Thyroid gland (tissue), 4 donors: ENCODE data around the gene HTR7. TPM values are rescaled to one million over a fixed set of nuclear protein-coding genes. Genes with fewer than 3 reads are reported as not detected.

ENCODE experiments used
- DNase-seq, 2 donors: peaks; one replicate each; pipeline ENCODE4 v3.0.0-alpha.2; 2019
- H3K27ac ChIP-seq, 3 donors: fragments of 200-600 bp; sonication (generic); 1 replicate in 2 of 3; 2 replicates in 1 of 3; pipeline ENCODE4 v1.5.1; 2016 to 2019; ENCODE audit warnings: mild to moderate bottlenecking in 1 of 3, moderate library complexity in 1 of 3
- H3K27me3 ChIP-seq: fragments of 200-600 bp; sonication (generic); one replicate; pipeline ENCODE4 v1.5.1; 2019
- H3K36me3 ChIP-seq, 2 donors: fragments of 200-600 bp; sonication (generic); one replicate each; pipeline ENCODE4 v1.5.1; 2016 to 2019
- H3K4me1 ChIP-seq, 2 donors: fragments of 200-600 bp; sonication (generic); one replicate each; pipeline ENCODE4 v1.5.1; 2017 to 2019
- H3K4me3 ChIP-seq, 3 donors: fragments of 200-600 bp; sonication (generic); replicated peaks in 1 of 3; 1 replicate in 2 of 3; 2 replicates in 1 of 3; pipeline ENCODE4 v1.5.1; 2016; ENCODE audit warnings: mild to moderate bottlenecking in 1 of 3
- H3K9me3 ChIP-seq: fragments of 200-600 bp; sonication (generic); one replicate; pipeline ENCODE4 v1.5.1; 2017
- CTCF ChIP-seq, 6 experiments: fragments of 200-600 bp in 3 of 6; fragments of 450-650 bp in 3 of 6; sonication (generic) in 3 of 6; IDR thresholded peaks; one replicate each; pipeline ENCODE4 v1.5.1; 2016 to 2019; ENCODE audit warnings: antibody characterized with exemption in 6 of 6, mild to moderate bottlenecking in 2 of 6, inconsistent platforms in 1 of 6, moderate library complexity in 1 of 6
- POLR2A ChIP-seq, 2 donors: fragments of 450-650 bp; IDR thresholded peaks; one replicate each; pipeline ENCODE4 v1.6.1; 2017; ENCODE audit warnings: antibody characterized with exemption in 2 of 2, mild to moderate bottlenecking in 2 of 2, moderate library complexity in 1 of 2
- WGBS, 2 donors: methylation state at CpG; one replicate each; pipeline ENCODE4 v1.1.5; 2017; 5-methylcytosine and 5-hydroxymethylcytosine counted together
- intact Hi-C: fragments of 100-400 bp; cut with DNase I; formaldehyde crosslinking; loops from one replicate; pipeline ENCODE4 v1.15.1; 2023
- total RNA-seq, 4 donors: library from RNA; depleted of rRNA; stranded (reverse); fragments of >200 nt; gene quantifications; one replicate each; pipeline ENCODE4 v1.2.3, GENCODE V29; 2016

Gene HTR7
- total RNA-seq, 4 donors from 2014 or later = 0.29 TPM; not detected in 3

GRCh38 chr10:90787393-90788198, 70.2 kb downstream of the HTR7 start:
- 79 to 85% methylated on average over 9 of the region's 9 CpGs for WGBS, 2 donors
- H3K27ac ChIP-seq = no peak overlapping the region
- H3K4me3 ChIP-seq = no peak overlapping the region
- TF ChIP-seq POLR2A (IDR thresholded peaks at IDR 0.05) (no peak), CTCF (IDR thresholded peaks at IDR 0.05) (peak in 4 of 6 experiments; percentile 17 to 63 (median 28))
- no peaks in the 10 kb centered on the region for H3K36me3 ChIP-seq
- intact Hi-C loops = no loop called here
- no peaks in the 10 kb centered on the region for H3K9me3 ChIP-seq
- H3K27me3 ChIP-seq = no peaks in the 10 kb centered on the region
- DNase-seq = peak; percentile 4 to 12
- no peaks in the 10 kb centered on the region for H3K4me1 ChIP-seq

- H3K4me1 ChIP-seq = no peaks in the 10 kb centered on the region
- intact Hi-C loops = no loop called here
- no peak for DNase-seq
- no peak overlapping the region for H3K27ac ChIP-seq
- H3K36me3 ChIP-seq = no peaks in the 10 kb centered on the region
- H3K4me3 ChIP-seq = no peak overlapping the region
- no peaks in the 10 kb centered on the region for H3K9me3 ChIP-seq
- H3K27me3 ChIP-seq = no peaks in the 10 kb centered on the region
- TF ChIP-seq CTCF (IDR thresholded peaks at IDR 0.05) = no peak
- no peak for TF ChIP-seq POLR2A (IDR thresholded peaks at IDR 0.05)
- 62 to 73% methylated on average over 4 of the region's 4 CpGs for WGBS, 2 donors
Measured at GRCh38 chr10:90785782-90786181, 72.1 kb downstream of the HTR7 start.

- H3K27me3 ChIP-seq = no peaks in the 10 kb centered on the region
- no peak overlapping the region for H3K27ac ChIP-seq
- intact Hi-C loops = no loop called here
- no peaks in the 10 kb centered on the region for H3K9me3 ChIP-seq
- no peaks in the 10 kb centered on the region for H3K36me3 ChIP-seq
- DNase-seq = no peak
- 66 to 78% methylated on average over 4 of the region's 4 CpGs for WGBS, 2 donors
- H3K4me3 ChIP-seq = no peak overlapping the region
- H3K4me1 ChIP-seq = no peaks in the 10 kb centered on the region
- TF ChIP-seq CTCF (IDR thresholded peaks at IDR 0.05) = no peak
- no peak for TF ChIP-seq POLR2A (IDR thresholded peaks at IDR 0.05)
Measured at GRCh38 chr10:90784771-90785170, 73.1 kb downstream of the HTR7 start.

GRCh38 chr10:90780488-90780887, 77.4 kb downstream of the HTR7 start:
- intact Hi-C loops = no loop called here
- TF ChIP-seq CTCF (IDR thresholded peaks at IDR 0.05) (no peak), POLR2A (IDR thresholded peaks at IDR 0.05) (no peak)
- 82 to 86% methylated on average over 4 of the region's 4 CpGs for WGBS, 2 donors

GRCh38 chr10:90779548-90779947, 78.3 kb downstream of the HTR7 start:
- Histone ChIP-seq H3K4me3 (no peak overlapping the region), H3K4me1 (no peaks in the 10 kb centered on the region), H3K9me3 (no peaks in the 10 kb centered on the region), H3K27me3 (no peaks in the 10 kb centered on the region), H3K36me3 (no peaks in the 10 kb centered on the region), H3K27ac (no peak overlapping the region)
- intact Hi-C loops = no loop called here
- WGBS, 2 donors = 72 to 77% methylated on average over 3 of the region's 3 CpGs
- TF ChIP-seq POLR2A (IDR thresholded peaks at IDR 0.05) (no peak), CTCF (IDR thresholded peaks at IDR 0.05) (no peak)
- no peak for DNase-seq

More at GRCh38 chr10:90780488-90780887, 77.4 kb downstream of the HTR7 start:
- H3K4me1 ChIP-seq = no peaks in the 10 kb centered on the region
- DNase-seq = no peak
- H3K9me3 ChIP-seq = no peaks in the 10 kb centered on the region
- H3K36me3 ChIP-seq = no peaks in the 10 kb centered on the region
- no peaks in the 10 kb centered on the region for H3K27me3 ChIP-seq
- H3K27ac ChIP-seq = no peak overlapping the region
- no peak overlapping the region for H3K4me3 ChIP-seq
